Ammon's horn (tissue), 1 donor: ENCODE results near the gene GUCY1A1.

Source experiments
- DNase-seq: peaks from one replicate; pipeline ENCODE4 v3.0.0-alpha.2; 2016; ENCODE audit warnings: low spot score

GUCY1A1 gene

DNA sequence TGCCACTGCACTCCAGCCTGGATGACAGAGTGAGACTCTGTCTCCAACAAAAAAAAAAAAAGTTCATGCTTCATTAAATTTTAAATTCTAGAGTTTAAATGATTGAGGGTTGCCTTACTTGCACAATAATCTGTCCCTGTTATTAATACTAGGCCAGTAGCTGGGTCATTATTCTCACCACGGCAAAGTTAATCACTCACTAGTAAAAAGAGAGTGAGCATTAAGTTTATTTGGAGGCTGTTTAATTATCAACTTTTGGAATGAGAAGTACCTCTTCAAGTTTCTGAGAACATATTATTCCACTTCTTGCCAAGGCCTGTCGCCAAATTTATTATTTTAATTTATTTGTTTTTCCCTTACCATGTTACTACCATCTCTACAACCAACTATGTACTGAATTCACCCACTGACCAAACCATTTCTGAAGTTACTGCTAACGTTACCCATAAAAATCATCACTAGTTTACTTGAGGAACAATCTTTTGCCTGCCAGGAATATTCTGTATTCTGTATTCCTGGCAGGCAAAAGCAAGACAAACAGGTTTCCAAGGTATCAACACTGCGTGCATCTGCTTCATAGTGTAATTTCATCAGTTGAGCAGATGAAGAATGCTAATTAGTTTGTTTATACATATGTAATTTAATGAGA is 26.5 kb downstream of the GUCY1A1 start:
- no peak for DNase-seq

- DNase-seq: no peak
These were observed 27.6 kb downstream of the GUCY1A1 start for GRCh38 chr4:155694100-155694785.

DNA sequence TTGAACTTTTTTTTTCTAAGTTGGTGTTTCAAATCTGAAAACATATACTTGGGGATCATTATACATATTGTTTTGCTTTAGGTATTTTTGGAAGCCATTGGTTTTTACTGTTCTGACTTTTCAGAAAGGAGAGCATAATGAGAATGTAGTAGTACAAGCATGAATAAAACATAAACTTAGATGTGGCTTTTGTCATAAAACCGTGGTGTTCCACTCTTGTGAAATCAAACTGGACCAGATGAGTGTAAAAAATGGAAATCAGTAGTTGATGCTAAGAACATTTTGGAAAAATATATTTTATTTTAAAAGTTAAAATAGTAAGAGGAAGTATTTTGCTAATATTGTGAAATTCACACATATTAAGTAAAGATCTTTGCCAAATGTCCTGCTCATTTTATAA is 29.6 kb downstream of the GUCY1A1 start:
- no peak for DNase-seq

DNA sequence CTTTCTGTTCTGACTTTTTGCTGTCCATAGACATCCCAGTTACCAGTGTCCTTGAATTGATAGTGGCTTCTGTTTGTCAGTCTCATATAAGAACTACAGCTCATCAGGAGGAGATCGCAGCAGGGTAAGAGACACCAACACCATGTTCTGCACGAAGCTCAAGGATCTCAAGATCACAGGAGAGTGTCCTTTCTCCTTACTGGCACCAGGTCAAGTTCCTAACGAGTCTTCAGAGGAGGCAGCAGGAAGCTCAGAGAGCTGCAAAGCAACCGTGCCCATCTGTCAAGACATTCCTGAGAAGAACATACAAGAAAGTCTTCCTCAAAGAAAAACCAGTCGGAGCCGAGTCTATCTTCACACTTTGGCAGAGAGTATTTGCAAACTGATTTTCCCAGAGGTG is 30.1 kb downstream of the GUCY1A1 start:
- DNase-seq: no peak

GRCh38 chr4:155701827-155702226 is 35.2 kb downstream of the GUCY1A1 start:
- no peak for DNase-seq

GRCh38 chr4:155703486-155704247 is 37.0 kb downstream of the GUCY1A1 start:
- no peak for DNase-seq

- DNase-seq: no peak
These were observed 38.3 kb downstream of the GUCY1A1 start for GRCh38 chr4:155704841-155705404.

- DNase-seq: peak; percentile 18
These were observed 39.0 kb downstream of the GUCY1A1 start for GRCh38 chr4:155705664-155706063.

DNA sequence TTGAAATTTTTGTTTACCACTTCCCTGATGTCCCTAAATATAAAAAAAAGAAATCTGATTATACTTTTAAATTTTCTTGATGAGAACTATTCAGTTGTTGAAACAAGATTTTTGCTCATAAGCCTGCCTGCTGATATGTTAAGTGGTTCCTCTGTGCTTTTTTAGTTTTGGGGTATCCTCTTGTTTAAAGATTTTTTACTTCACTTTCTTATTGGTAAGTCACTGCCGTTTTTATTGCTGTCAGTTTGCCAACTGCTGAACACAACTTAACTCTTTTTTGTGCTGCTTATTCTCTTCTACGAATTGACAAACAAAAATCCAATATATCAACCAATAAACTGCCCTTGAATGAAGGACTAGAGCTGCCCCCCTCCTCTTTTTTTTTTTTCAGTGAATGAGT is 39.5 kb downstream of the GUCY1A1 start:
- no peak for DNase-seq

DNA sequence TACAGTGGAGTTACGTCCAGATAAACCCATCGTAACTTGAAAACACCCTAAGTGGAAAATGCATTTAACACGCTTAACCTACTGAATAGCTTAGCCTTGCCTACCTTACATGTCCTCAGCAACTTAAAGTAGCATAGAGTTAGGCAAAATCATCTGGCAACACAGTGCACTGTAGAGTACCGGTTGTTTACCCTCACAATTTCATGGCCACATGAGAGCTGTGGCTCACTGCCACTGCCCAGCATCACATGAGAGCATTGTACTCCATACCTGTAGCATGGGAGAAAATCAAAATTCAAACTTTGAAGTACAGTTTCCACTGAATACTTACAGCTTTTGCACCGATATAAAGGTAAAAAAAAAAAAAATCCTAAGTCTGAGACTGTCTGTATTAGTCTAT is 40.6 kb downstream of the GUCY1A1 start:
- no peak for DNase-seq

- no peak for DNase-seq
These were observed 42.1 kb downstream of the GUCY1A1 start for GRCh38 chr4:155708782-155709181.

DNA sequence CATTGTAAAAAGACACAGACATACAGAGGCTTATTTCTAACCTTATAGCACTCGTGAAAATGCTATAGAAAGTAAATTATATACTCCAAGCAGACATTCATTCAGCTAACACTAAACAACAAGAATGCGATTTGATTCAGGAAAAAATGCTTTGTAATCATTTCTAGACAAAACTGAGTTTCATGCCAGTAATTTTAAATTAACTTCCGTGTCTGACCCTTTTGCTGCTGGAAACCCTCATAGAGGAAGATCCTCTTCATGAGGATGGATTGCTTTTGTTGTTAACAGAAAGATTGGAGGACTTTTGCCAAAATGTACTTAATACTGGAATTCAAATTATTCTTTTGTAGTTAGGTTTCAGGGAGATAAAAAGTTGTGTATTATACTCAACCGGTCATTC is 43.3 kb downstream of the GUCY1A1 start:
- no peak for DNase-seq

DNA sequence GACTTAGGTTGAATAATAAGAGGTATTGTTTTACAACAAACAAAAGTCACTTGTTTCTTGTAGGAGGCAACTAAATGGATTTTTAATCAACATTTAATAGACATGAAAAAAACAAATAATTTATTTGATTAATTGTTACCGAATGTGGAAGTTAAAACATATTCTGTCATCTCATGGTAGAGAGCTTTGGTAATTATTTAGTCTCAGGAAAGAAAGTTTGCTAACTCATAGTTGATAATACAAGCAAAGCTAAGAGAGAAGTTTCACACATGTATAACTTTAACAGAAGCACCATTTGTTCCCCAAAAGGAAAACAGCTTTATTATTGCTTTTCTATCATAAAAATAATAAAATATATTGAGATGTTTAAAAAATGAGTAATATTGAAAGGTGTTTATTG is 44.9 kb downstream of the GUCY1A1 start:
- DNase-seq: no peak

- no peak for DNase-seq
These were observed 46.2 kb downstream of the GUCY1A1 start for GRCh38 chr4:155712846-155713245.

DNA sequence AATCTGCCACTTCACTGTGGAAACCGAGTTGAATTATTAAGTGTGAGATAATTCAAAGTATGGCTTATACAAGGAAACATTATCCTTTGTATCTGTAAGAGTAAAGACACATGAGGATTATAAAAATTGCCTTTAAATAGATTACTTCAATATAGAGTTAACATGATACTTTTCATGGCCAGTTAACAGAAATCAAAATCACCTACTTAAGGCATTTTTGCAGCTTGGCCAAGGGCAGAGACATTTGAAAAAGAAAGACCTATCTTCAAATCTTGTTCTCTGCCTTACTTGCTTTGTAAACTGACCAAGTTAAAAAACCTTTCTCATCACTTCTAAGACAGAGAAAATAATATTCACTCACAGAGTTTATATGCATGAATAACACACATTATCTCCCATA is 47.3 kb downstream of the GUCY1A1 start:
- DNase-seq: no peak

DNA sequence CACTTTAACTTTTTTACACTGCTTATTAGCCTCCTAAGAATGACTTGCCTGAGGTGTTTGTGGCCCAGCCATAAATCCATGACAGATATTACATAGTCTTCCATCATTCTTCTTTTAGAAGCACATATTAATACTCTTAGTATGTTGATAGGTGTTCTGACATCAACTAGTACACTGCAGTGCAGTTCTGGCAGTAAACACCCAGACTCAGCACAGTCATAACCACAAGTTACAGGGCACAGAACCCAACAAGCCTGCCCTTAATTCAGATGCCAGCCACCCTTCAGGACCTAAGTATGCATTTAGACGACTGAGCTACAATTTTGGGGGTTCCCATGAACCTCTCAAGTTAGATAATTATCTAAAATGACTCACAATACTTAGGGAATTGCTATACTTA is 55.7 kb downstream of the GUCY1A1 start:
- no peak for DNase-seq

DNA sequence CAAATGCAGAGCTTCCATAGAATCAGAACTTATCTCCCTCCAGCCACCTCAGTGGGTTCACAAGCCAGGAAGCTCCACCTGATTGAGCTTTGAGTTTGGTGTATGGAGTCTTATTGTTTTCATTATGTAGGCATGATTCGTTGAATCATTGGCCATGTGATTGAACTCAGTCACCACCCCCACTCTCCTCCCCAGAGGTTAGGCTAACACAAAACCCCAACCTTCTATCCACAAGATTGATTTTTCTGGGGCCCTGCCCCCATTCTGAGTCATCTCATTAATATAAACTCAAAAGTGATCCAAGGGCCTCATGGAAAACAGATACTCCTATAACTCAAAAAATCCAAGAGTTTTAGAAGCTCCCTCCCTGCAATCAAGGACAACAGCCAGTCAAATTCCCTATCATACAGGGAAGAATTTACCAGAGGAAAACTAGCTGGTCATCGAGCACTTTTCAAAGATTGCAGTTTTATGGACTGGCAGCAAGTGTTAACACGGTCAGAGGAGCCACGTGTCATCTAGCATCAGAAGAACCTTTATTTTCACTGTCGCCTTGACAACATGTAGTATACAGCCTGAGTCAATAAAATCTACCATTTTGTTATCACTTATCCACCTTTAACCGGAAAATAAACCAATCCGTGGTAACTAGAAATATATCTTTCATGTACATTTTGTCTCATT is 56.3 kb downstream of the GUCY1A1 start:
- DNase-seq: no peak

DNA sequence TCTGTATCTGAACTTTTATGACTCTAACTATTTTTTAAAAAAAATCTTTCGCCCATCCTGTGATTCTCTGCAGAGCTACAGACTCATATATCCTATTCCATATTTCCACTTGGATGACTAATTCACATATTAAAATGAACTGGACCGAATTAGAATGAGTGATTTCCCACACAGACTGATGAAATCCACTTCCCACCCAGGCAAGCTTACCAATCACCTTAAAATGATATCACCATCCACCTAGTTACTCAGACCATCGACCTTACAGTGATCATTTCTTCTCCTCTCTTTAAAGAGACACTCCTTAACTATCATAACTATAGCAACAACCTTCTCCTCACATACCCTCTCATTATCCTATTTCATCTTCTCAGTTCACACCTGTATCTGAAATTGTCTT is 58.1 kb downstream of the GUCY1A1 start:
- DNase-seq: no peak

GRCh38 chr4:155734065-155734464 is 67.4 kb downstream of the GUCY1A1 start:
- no peak for DNase-seq

DNA sequence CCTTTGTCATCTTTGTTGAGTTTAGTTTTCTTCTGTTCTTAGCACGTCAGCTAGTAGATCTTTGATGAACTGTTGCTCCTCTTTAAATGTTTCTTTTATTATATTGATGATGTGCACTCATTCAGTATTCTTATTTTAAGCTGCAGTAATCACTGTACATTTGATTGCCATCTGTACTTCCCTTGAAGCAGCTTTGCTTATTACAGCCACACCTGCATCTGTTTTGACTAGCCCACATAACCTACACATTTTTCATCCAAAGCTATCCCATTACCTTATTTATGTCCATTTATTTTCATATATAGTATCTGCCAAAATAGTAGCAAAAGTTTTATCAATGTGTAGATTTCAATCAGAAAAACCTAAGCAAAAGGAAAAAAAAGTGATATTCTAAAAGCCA is 68.3 kb downstream of the GUCY1A1 start:
- no peak for DNase-seq

DNA sequence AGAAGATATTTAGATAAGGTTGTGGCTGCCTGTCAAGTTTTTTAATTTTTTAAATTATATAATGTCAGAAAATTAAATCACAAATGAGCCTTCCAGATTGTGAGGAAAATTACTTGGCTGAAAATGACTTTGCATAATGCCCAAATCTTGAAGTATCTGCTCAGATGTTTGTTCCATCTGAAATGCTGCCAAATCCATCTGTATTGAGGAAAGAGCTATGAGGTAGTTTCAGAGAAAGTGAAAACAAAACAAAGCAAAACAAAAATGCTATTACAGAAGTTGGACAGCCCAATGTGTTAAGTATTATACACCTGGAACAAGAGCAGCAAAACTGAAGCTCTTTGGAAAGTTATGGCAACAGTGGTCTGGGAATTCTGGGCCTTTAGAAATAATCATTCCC is 68.8 kb downstream of the GUCY1A1 start:
- peak; percentile 8 for DNase-seq

DNA sequence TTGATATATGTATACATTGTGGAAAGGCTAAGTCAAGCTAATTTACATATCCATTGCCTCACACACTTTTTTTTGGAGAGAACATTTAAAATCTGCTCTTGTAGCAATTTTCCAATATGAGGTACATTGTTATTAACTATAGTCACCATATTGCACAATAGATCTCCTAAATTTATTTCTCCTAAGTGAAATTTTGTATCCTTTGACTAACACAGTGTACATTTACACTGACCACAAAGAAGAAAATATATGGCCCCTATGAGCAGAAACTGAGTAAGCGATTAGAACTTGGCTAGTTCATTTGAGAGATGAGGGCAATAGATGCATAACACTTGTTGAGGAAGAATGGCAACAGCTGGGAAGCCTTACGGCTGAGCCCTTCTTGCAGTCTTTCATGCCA is 71.9 kb downstream of the GUCY1A1 start:
- DNase-seq: no peak
